A549 (cell line): ENCODE results near the gene CUX1. TPM values are rescaled to one million over a fixed set of nuclear protein-coding genes. Genes with fewer than 3 reads are reported as not detected.

Experiments
- ATAC-seq, 2 experiments: fragments of 200-7000 bp in 1 of 2; fragments of >200 bp in 1 of 2; cut with Nextera tagmentation in 1 of 2; cut with Tn5 transposase in 1 of 2; 3 replicates each; pipeline versions ENCODE4 v1.8.0 to v1.9.1; 2018 to 2020; ENCODE audit warnings: mild to moderate bottlenecking in 1 of 2, moderate library complexity in 1 of 2
- CTCF ChIA-PET: fragments of 300-600 bp; sonication (Branson Sonifier 250); formaldehyde crosslinking; extraction: SDS; loops from one replicate; lab custom pipeline; 2021; ENCODE audit warnings: antibody characterized with exemption, inconsistent platforms; lab: Yijun Ruan, JAX
- POLR2A ChIA-PET: fragments of 350-600 bp; formaldehyde crosslinking; extraction: SDS; loops from one replicate; lab custom pipeline; 2021; ENCODE audit warnings: antibody characterized with exemption, inconsistent platforms; lab: Yijun Ruan, JAX
- DNase-seq, 2 experiments: peaks; one replicate each; pipeline versions ENCODE4 v3.0.0 to v3.0.0-alpha.2; 2011 to 2016; ENCODE audit warnings: low read depth in 1 of 2, low spot score in 1 of 2
- FAIRE-seq: peaks from 2 replicates; lab custom pipeline; 2011; peaks lifted over from hg19 to GRCh38; lab: Jason Lieb, UNC
- H3K27ac ChIP-seq, 2 experiments: fragments of >200 bp; sonication (Bioruptor Twin); formaldehyde crosslinking; 3 replicates each; pipeline ENCODE4 v1.5.1; 2016 to 2017
- H3K4me1 ChIP-seq: fragments of >200 bp; sonication (Bioruptor Twin); formaldehyde crosslinking; 3 replicates; pipeline ENCODE4 v1.6.1; 2016
- H3K4me2 ChIP-seq: fragments of >200 bp; sonication (Bioruptor Twin); formaldehyde crosslinking; 3 replicates; pipeline ENCODE4 v1.6.1; 2016
- H3K4me3 ChIP-seq: fragments of >200 bp; sonication (Bioruptor Twin); formaldehyde crosslinking; 3 replicates; pipeline ENCODE4 v1.5.1; 2016
- H3K9me3 ChIP-seq: fragments of >200 bp; sonication (Bioruptor Twin); formaldehyde crosslinking; 3 replicates; pipeline ENCODE4 v1.6.1; 2016
- BHLHE40 ChIP-seq: IDR thresholded peaks from 2 replicates; pipeline ENCODE4 v1.6.1; 2012; ENCODE audit warnings: low read depth, low read length, inconsistent platforms
- CBX2 ChIP-seq: fragments of 200-600 bp; sonication (generic); IDR thresholded peaks from 2 replicates; pipeline ENCODE4 v1.6.1; 2016; ENCODE audit warnings: low read depth, mild to moderate bottlenecking, borderline replicate concordance
- CEBPB ChIP-seq, 2 experiments: fragments of >200 bp in 1 of 2; sonication (Bioruptor Twin) in 1 of 2; formaldehyde crosslinking in 1 of 2; IDR thresholded peaks; 2 replicates each; pipeline ENCODE4 v1.6.1; 2012 to 2016
- CHD2 ChIP-seq: fragments of 150-350 bp; IDR thresholded peaks from 2 replicates; pipeline ENCODE4 v1.6.1; 2014; ENCODE audit warnings: low read length; ENCODE audit not compliant: partially characterized antibody
- EHF ChIP-seq: fragments of 250-450 bp; sonication (Bioruptor Pico); IDR thresholded peaks from 2 replicates; pipeline ENCODE4 v1.5.0; 2020; ENCODE audit warnings: mild to moderate bottlenecking
- EP300 ChIP-seq, 2 experiments: fragments of >200 bp; sonication (Bioruptor Twin); formaldehyde crosslinking; IDR thresholded peaks; 2 replicates in 1 of 2; 3 replicates in 1 of 2; pipeline ENCODE4 v1.6.1; 2016 to 2017
- ESRRA ChIP-seq: fragments of 150-350 bp; IDR thresholded peaks from 2 replicates; pipeline ENCODE4 v1.6.1; 2014; ENCODE audit warnings: mild to moderate bottlenecking, low read length, borderline replicate concordance
- FOSL2 ChIP-seq, 2 experiments: fragments of 450-650 bp in 1 of 2; fragments of >200 bp in 1 of 2; sonication (Bioruptor Twin) in 1 of 2; formaldehyde crosslinking; IDR thresholded peaks; 2 replicates each; pipeline versions ENCODE4 v1.5.0 to v1.6.1; 2016 to 2020; ENCODE audit warnings: mild to moderate bottlenecking in 1 of 2, moderate library complexity in 1 of 2
- FOXS1 ChIP-seq: fragments of 250-450 bp; sonication (Bioruptor Pico); IDR thresholded peaks from 2 replicates; pipeline ENCODE4 v1.5.0; 2020; ENCODE audit warnings: mild to moderate bottlenecking, moderate library complexity
- HOXB13 ChIP-seq: fragments of 250-450 bp; sonication (Bioruptor Pico); IDR thresholded peaks from 2 replicates; pipeline ENCODE4 v1.5.0; 2020; ENCODE audit warnings: low read depth, mild to moderate bottlenecking, moderate library complexity
- MYC ChIP-seq: IDR thresholded peaks from 2 replicates; pipeline ENCODE4 v1.6.1; 2012; ENCODE audit warnings: mild to moderate bottlenecking, inconsistent platforms, low read length, improper control_type of control experiment, borderline replicate concordance
- NFE2L2 ChIP-seq: fragments of 150-350 bp; conservative IDR thresholded peaks from 2 replicates; pipeline ENCODE4 v1.6.1; 2014; ENCODE audit warnings: low read length
- NR3C1 ChIP-seq: fragments of >200 bp; sonication (Bioruptor Twin); formaldehyde crosslinking; IDR thresholded peaks from 3 replicates; pipeline ENCODE4 v1.6.1; 2017
- POLR2A ChIP-seq: IDR thresholded peaks from 2 replicates; pipeline ENCODE4 v1.6.1; 2012; ENCODE audit warnings: mild to moderate bottlenecking, low read length
- RAD21 ChIP-seq, 2 experiments: fragments of >200 bp in 1 of 2; sonication (Bioruptor Twin) in 1 of 2; formaldehyde crosslinking in 1 of 2; IDR thresholded peaks in 1 of 2; conservative IDR thresholded peaks in 1 of 2; 2 replicates in 1 of 2; 3 replicates in 1 of 2; pipeline ENCODE4 v1.6.1; 2012 to 2018; ENCODE audit warnings: inconsistent platforms in 1 of 2
- RARB ChIP-seq: fragments of 250-450 bp; sonication (Bioruptor Pico); IDR thresholded peaks from 2 replicates; pipeline ENCODE4 v1.8.0; 2021; ENCODE audit warnings: mild to moderate bottlenecking, moderate library complexity
- RCOR1 ChIP-seq: fragments of 150-350 bp; IDR thresholded peaks from 2 replicates; pipeline ENCODE4 v1.6.1; 2014; ENCODE audit warnings: antibody characterized with exemption, low read length, low read depth
- RFX5 ChIP-seq: fragments of 450-650 bp; IDR thresholded peaks from 2 replicates; pipeline ENCODE4 v1.7.1; 2014; ENCODE audit warnings: antibody characterized with exemption, mild to moderate bottlenecking, moderate library complexity
- RNF2 ChIP-seq: fragments of 200-600 bp; sonication (generic); IDR thresholded peaks from 2 replicates; pipeline ENCODE4 v1.6.1; 2016; ENCODE audit warnings: low read depth, mild to moderate bottlenecking, antibody characterized with exemption, moderate library complexity, borderline replicate concordance
- SMC3 ChIP-seq: fragments of >200 bp; sonication (Bioruptor Twin); formaldehyde crosslinking; IDR thresholded peaks from 3 replicates; pipeline ENCODE4 v1.6.1; 2018; ENCODE audit warnings: inconsistent platforms
- TFCP2L1 ChIP-seq: fragments of 250-450 bp; sonication (Bioruptor Pico); IDR thresholded peaks from 2 replicates; pipeline ENCODE4 v1.5.0; 2021; ENCODE audit warnings: mild to moderate bottlenecking
- ZC3H11A ChIP-seq: fragments of 450-650 bp; IDR thresholded peaks from 2 replicates; pipeline ENCODE4 v1.6.1; 2014; ENCODE audit warnings: antibody characterized with exemption, mild to moderate bottlenecking
- ZFP36 ChIP-seq: fragments of 450-650 bp; IDR thresholded peaks from 2 replicates; pipeline ENCODE4 v1.6.1; 2014; ENCODE audit warnings: borderline replicate concordance; ENCODE audit not compliant: partially characterized antibody
- WGBS: methylation state at CpG from one replicate; pipeline ENCODE4 v1.1.6; 2017; ENCODE audit errors: missing lambda C conversion rate; 5-methylcytosine and 5-hydroxymethylcytosine counted together
- polyA plus RNA-seq, 4 experiments: library from polyadenylated mRNA; depleted of rRNA in 3 of 4; stranded (reverse); fragments of >200 nt; fragmentation: RNase III in 1 of 4; extraction: RNeasy Plus Mini Kit Qiagen cat#74134 plus additional on column Dnase treatment in 1 of 4; gene quantifications; 2 replicates in 3 of 4; 3 replicates in 1 of 4; pipeline ENCODE4 v1.2.3, GENCODE V29; 2011 to 2017
- TF ChIP-seq, protein P1 (sequence below): IDR thresholded peaks from 2 replicates; pipeline ENCODE4 v1.6.1; 2012
- TF ChIP-seq, protein P2 (sequence below): IDR thresholded peaks from 2 replicates; pipeline ENCODE4 v1.6.1; 2012
- TF ChIP-seq, protein P3 (sequence below): fragments of >200 bp; sonication (Bioruptor Twin); formaldehyde crosslinking; IDR thresholded peaks from 2 replicates; pipeline ENCODE4 v1.6.1; 2016
- TF ChIP-seq, protein P4 (sequence below): fragments of >200 bp; sonication (Bioruptor Twin); formaldehyde crosslinking; IDR thresholded peaks from 3 replicates; pipeline ENCODE4 v1.5.1; 2016
- TF ChIP-seq, protein P5 (sequence below): fragments of 250-450 bp; sonication (Bioruptor Pico); IDR thresholded peaks from 2 replicates; pipeline ENCODE4 v1.5.0; 2021; ENCODE audit warnings: mild to moderate bottlenecking, moderate library complexity, borderline replicate concordance

CUX1 gene
- polyA plus RNA-seq, 2 of the 4 experiments (the other 2 are of a cell fraction) = 32.7 to 33.4 TPM

- ATAC-seq (no peak), FAIRE-seq (no peak), DNase-seq (no peak)
- Histone ChIP-seq H3K9me3 (no peaks in the 10 kb centered on the region), H3K4me1 (peaks cover 17% of the 10 kb centered on the region), H3K27ac (peak overlapping the region in 1 of 2 experiments; percentile 59; a peak in 3 of 6 replicates), H3K4me2 (no peak overlapping the region), H3K4me3 (no peak overlapping the region)
- CTCF ChIA-PET = no interaction called here
- WGBS = 92% methylated on average over 6 of the region's 6 CpGs
- POLR2A ChIA-PET = no interaction called here
- TF ChIP-seq POLR2A (no peak), BHLHE40 (no peak)
- TF ChIP-seq, protein P1, sequence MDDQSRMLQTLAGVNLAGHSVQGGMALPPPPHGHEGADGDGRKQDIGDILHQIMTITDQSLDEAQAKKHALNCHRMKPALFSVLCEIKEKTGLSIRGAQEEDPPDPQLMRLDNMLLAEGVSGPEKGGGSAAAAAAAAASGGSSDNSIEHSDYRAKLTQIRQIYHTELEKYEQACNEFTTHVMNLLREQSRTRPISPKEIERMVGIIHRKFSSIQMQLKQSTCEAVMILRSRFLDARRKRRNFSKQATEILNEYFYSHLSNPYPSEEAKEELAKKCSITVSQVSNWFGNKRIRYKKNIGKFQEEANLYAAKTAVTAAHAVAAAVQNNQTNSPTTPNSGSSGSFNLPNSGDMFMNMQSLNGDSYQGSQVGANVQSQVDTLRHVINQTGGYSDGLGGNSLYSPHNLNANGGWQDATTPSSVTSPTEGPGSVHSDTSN = no peak
Measured at GRCh38 chr7:101974393-101974792, 157.0 kb downstream of the CUX1 start.

DNA sequence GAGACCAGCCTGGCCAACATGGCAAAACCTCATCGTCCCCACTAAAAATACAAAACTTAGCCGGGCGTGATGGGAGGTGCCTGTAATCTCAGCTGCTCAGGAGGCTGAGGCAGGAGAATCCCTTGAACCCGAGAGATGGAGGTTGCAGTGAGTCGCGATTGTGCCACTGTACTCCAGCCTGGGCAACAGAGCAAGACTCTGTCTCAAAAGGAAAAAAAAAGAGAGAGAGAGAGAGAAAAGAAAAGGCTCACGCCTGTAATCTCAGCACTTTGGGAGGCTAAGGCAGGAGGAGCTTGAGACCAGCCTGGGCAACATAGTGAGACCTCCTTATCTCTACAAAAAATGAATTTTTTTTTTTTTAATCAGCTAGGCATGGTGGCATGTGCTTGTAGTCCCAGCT lies 157.6 kb downstream of the CUX1 start:
- peak in 1 of 2 experiments; percentile 39; a peak in 3 of 6 replicates for ATAC-seq
- Histone ChIP-seq H3K4me3 (no peak overlapping the region), H3K4me1 (peaks cover 17% of the 10 kb centered on the region), H3K27ac (peak overlapping the region; percentile 41 to 59; a peak in 5 of 6 replicates), H3K4me2 (peak overlapping the region; percentile 59), H3K9me3 (no peaks in the 10 kb centered on the region)
- no peak for DNase-seq
- ChIA-PET CTCF (no interaction called here), POLR2A (no interaction called here)
- FAIRE-seq = no peak
- 94% methylated on average over 7 of the region's 7 CpGs for WGBS
- TF ChIP-seq RARB (CRISPR knock-in tag) (no peak), CBX2 (no peak), ZFP36 (no peak), FOXS1 (CRISPR knock-in tag) (no peak), CEBPB (IDR thresholded peaks at IDR 0.05) (no peak), RFX5 (no peak)
- TF ChIP-seq, protein P2, sequence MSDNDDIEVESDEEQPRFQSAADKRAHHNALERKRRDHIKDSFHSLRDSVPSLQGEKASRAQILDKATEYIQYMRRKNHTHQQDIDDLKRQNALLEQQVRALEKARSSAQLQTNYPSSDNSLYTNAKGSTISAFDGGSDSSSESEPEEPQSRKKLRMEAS = no peak

DNA sequence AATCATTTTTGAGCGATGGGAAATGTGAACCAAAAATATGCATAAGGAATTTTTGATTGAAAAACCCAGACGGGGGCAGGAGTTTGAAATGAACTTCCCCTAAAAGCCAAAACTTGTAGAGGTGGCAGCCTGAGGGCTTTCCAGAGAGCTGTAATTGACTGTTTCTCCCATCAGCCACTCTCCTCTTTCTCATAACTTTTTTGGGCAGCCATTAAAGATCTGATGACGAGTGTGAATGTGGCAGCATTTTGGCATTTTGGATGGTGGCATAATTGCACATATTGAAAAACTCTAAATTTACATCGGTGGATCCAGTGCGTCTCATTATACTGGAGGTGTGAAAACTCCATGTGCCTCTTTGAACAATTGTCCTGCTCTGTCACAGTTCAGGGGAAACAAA lies 159.0 kb downstream of the CUX1 start:
- no peak for ATAC-seq
- ChIA-PET POLR2A (no interaction called here), CTCF (interaction anchor here (2.3 kb wide), 1 partner anchor 120 kb away, joined by 6 read pairs; no protein-coding TSS in a partner anchor)
- no peak for DNase-seq
- FAIRE-seq = no peak
- Histone ChIP-seq H3K4me2 (no peak overlapping the region), H3K9me3 (no peaks in the 10 kb centered on the region), H3K27ac (peak overlapping the region in 1 of 2 experiments; percentile 59; a peak in 1 of 6 replicates), H3K4me1 (peaks cover 17% of the 10 kb centered on the region), H3K4me3 (no peak overlapping the region)
- WGBS = 91% methylated on average over 5 of the region's 5 CpGs
- TF ChIP-seq CHD2 (no peak), EP300 (IDR thresholded peaks at IDR 0.05) (no peak), ESRRA (no peak), NR3C1 (no peak), RCOR1 (no peak), SMC3 (no peak), TFCP2L1 (CRISPR knock-in tag) (no peak), BHLHE40 (no peak)

GRCh38 chr7:101977249-101977648 lies 159.8 kb downstream of the CUX1 start:
- H3K27ac ChIP-seq = no peak overlapping the region
- TF ChIP-seq, protein P3, sequence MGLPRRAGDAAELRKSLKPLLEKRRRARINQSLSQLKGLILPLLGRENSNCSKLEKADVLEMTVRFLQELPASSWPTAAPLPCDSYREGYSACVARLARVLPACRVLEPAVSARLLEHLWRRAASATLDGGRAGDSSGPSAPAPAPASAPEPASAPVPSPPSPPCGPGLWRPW = no peak
- no peak for TF ChIP-seq MYC
- TF ChIP-seq RAD21 (conservative IDR thresholded peaks at IDR 0.05 in 1 of 2, IDR thresholded peaks at IDR 0.05 in 1 of 2) = no peak
- no peak for TF ChIP-seq RARB (CRISPR knock-in tag)
- no peak for TF ChIP-seq HOXB13 (CRISPR knock-in tag)
- TF ChIP-seq, protein P4, sequence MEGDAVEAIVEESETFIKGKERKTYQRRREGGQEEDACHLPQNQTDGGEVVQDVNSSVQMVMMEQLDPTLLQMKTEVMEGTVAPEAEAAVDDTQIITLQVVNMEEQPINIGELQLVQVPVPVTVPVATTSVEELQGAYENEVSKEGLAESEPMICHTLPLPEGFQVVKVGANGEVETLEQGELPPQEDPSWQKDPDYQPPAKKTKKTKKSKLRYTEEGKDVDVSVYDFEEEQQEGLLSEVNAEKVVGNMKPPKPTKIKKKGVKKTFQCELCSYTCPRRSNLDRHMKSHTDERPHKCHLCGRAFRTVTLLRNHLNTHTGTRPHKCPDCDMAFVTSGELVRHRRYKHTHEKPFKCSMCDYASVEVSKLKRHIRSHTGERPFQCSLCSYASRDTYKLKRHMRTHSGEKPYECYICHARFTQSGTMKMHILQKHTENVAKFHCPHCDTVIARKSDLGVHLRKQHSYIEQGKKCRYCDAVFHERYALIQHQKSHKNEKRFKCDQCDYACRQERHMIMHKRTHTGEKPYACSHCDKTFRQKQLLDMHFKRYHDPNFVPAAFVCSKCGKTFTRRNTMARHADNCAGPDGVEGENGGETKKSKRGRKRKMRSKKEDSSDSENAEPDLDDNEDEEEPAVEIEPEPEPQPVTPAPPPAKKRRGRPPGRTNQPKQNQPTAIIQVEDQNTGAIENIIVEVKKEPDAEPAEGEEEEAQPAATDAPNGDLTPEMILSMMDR = no peak
- TF ChIP-seq ZC3H11A = no peak
- no peak for TF ChIP-seq NFE2L2
- no peak for TF ChIP-seq EHF (CRISPR knock-in tag)
- TF ChIP-seq RNF2 = no peak
- TF ChIP-seq, protein P5, sequence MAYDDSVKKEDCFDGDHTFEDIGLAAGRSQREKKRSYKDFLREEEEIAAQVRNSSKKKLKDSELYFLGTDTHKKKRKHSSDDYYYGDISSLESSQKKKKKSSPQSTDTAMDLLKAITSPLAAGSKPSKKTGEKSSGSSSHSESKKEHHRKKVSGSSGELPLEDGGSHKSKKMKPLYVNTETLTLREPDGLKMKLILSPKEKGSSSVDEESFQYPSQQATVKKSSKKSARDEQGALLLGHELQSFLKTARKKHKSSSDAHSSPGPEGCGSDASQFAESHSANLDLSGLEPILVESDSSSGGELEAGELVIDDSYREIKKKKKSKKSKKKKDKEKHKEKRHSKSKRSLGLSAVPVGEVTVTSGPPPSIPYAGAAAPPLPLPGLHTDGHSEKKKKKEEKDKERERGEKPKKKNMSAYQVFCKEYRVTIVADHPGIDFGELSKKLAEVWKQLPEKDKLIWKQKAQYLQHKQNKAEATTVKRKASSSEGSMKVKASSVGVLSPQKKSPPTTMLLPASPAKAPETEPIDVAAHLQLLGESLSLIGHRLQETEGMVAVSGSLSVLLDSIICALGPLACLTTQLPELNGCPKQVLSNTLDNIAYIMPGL (CRISPR knock-in tag) = no peak
- TF ChIP-seq FOSL2 (IDR thresholded peaks at IDR 0.05) = no peak
- no peak for TF ChIP-seq FOSL2 (CRISPR knock-in tag; IDR thresholded peaks at IDR 0.05)

More at GRCh38 chr7:101977249-101977648, 159.8 kb downstream of the CUX1 start:
- CTCF ChIA-PET = interaction anchor here (2.3 kb wide), 1 partner anchor 121 kb away, joined by 6 read pairs; no protein-coding TSS in a partner anchor
- POLR2A ChIA-PET = no interaction called here
- WGBS = 94% methylated on average over 4 of the region's 4 CpGs
- Histone ChIP-seq H3K9me3 (no peaks in the 10 kb centered on the region), H3K4me2 (no peak overlapping the region), H3K4me3 (no peak overlapping the region), H3K4me1 (peaks cover 22% of the 10 kb centered on the region)
- no peak for ATAC-seq
- FAIRE-seq = no peak
- no peak for DNase-seq
